Lung (tissue), 12 donors: Measurements from ENCODE around the gene CFH. TPM values are rescaled to one million over a fixed set of nuclear protein-coding genes. Genes with fewer than 3 reads are reported as not detected.
"Not testable (repeated sequence)": the region's sequence is repeated elsewhere in the genome, so short reads cannot be mapped to it uniquely, and the experiment has no call there.

Experiments
- ATAC-seq: fragments of 200-7000 bp; cut with Tn5 transposase; one replicate; pipeline ENCODE4 v1.9.1; 2020; ENCODE audit warnings: moderate number of reproducible peaks; ENCODE audit not compliant: insufficient read depth, low FRiP score
- DNase-seq, 3 donors: peaks; one replicate each; pipeline ENCODE4 v3.0.0-alpha.2; 2013 to 2017
- H3K27ac ChIP-seq, 2 donors: one replicate each; pipeline ENCODE4 v1.5.1; 2013; ENCODE audit warnings: mild to moderate bottlenecking in 2 of 2, moderate library complexity in 2 of 2, control low read depth in 1 of 2, inconsistent platforms in 1 of 2, low read depth in 1 of 2, low read length in 1 of 2
- H3K27me3 ChIP-seq, 3 donors: one replicate each; pipeline ENCODE4 v1.5.1; 2013; ENCODE audit warnings: low read length in 2 of 3; ENCODE audit not compliant: control insufficient read depth in 3 of 3, insufficient read depth in 3 of 3
- H3K36me3 ChIP-seq, 4 donors: one replicate each; pipeline ENCODE4 v1.5.1; 2013; ENCODE audit warnings: low read length in 4 of 4, mild to moderate bottlenecking in 1 of 4, moderate library complexity in 1 of 4; ENCODE audit not compliant: control insufficient read depth in 4 of 4, insufficient read depth in 4 of 4
- H3K4me1 ChIP-seq, 5 donors: one replicate each; pipeline ENCODE4 v1.5.1; 2013; ENCODE audit warnings: low read length in 5 of 5, mild to moderate bottlenecking in 2 of 5, moderate library complexity in 1 of 5; ENCODE audit not compliant: control insufficient read depth in 5 of 5, insufficient read depth in 5 of 5
- H3K4me3 ChIP-seq: one replicate; pipeline ENCODE4 v1.5.1; 2013; ENCODE audit warnings: mild to moderate bottlenecking, control low read depth, moderate library complexity
- H3K9ac ChIP-seq, 2 donors: one replicate each; pipeline ENCODE4 v1.5.1; 2013; ENCODE audit warnings: low read length in 2 of 2, control low read depth in 1 of 2; ENCODE audit not compliant: insufficient read depth in 1 of 2
- H3K9me3 ChIP-seq, 4 donors: one replicate each; pipeline ENCODE4 v1.5.1; 2013; ENCODE audit warnings: low read length in 3 of 4, mild to moderate bottlenecking in 1 of 4, moderate library complexity in 1 of 4; ENCODE audit not compliant: control insufficient read depth in 4 of 4, insufficient read depth in 3 of 4
- WGBS, 2 donors: extraction: QIAGEN DNeasy Blood & Tissue Kit; methylation state at CpG; one replicate each; pipeline ENCODE4 v1.1.7; 2013; 5-methylcytosine and 5-hydroxymethylcytosine counted together
- polyA plus RNA-seq, 2 donors: library from polyadenylated mRNA; stranded (reverse); fragments of 200-250 nt; gene quantifications; one replicate each; pipeline ENCODE4 v1.2.1, GENCODE V29; 2013
- total RNA-seq, 2 donors: library from RNA; depleted of rRNA in 1 of 2; stranded (reverse); fragments of >200 nt in 1 of 2; gene quantifications; one replicate each; pipeline ENCODE4 v1.2.1, GENCODE V29; 2014 to 2021
- TF ChIP-seq, protein P1 (sequence below): IDR thresholded peaks from 2 replicates; pipeline ENCODE4 v1.5.1; 2012; ENCODE audit warnings: mild to moderate bottlenecking; ENCODE audit errors: control extremely low read depth, extremely low read depth
- donor health status: control.
- donor health status: control.
- donor health status: Bipolar disorder and iron deficiency.
- donor health status: healthy.
- donor health status: DM: yes; HTN: yes; CAD: no.

Gene CFH
- total and polyA plus RNA-seq, 4 donors, result 26.8 to 185 (median 62.7) TPM

DNA sequence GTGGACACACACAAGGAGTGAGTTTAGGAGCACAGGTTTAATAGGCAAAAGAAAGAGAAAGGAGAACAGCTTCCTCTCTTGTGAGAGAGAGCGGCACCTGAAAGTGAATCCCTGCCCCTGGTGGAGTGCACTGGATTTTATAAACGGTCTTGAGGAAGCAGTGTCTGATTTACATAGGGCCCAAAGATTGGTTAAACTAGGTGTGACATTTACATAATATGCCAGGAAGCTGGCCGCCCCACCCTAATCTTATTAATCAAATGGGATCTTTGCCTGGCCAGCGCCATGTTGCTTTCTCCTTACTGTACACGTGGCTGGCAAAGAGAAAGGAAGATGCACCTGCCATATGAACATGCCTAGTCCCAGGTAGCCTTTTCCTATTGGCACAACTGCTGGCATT is 38.7 kb downstream of the CFH start:
- TF ChIP-seq, protein P1, sequence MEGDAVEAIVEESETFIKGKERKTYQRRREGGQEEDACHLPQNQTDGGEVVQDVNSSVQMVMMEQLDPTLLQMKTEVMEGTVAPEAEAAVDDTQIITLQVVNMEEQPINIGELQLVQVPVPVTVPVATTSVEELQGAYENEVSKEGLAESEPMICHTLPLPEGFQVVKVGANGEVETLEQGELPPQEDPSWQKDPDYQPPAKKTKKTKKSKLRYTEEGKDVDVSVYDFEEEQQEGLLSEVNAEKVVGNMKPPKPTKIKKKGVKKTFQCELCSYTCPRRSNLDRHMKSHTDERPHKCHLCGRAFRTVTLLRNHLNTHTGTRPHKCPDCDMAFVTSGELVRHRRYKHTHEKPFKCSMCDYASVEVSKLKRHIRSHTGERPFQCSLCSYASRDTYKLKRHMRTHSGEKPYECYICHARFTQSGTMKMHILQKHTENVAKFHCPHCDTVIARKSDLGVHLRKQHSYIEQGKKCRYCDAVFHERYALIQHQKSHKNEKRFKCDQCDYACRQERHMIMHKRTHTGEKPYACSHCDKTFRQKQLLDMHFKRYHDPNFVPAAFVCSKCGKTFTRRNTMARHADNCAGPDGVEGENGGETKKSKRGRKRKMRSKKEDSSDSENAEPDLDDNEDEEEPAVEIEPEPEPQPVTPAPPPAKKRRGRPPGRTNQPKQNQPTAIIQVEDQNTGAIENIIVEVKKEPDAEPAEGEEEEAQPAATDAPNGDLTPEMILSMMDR, result no peak
- Histone ChIP-seq H3K36me3 (peaks cover 0 to 5% (median 1%) of the 10 kb centered on the region in 4 donors), H3K9me3 (no peaks in the 10 kb centered on the region), H3K27me3 (no peaks in the 10 kb centered on the region), H3K27ac (no peak overlapping the region), H3K4me3 (no peak overlapping the region), H3K9ac (no peak overlapping the region), H3K4me1 (no peaks in the 10 kb centered on the region)
- ATAC-seq (no peak), DNase-seq (no peak)
- WGBS, 2 donors, result 78 to 85% methylated on average over 5 of the region's 5 CpGs

DNA sequence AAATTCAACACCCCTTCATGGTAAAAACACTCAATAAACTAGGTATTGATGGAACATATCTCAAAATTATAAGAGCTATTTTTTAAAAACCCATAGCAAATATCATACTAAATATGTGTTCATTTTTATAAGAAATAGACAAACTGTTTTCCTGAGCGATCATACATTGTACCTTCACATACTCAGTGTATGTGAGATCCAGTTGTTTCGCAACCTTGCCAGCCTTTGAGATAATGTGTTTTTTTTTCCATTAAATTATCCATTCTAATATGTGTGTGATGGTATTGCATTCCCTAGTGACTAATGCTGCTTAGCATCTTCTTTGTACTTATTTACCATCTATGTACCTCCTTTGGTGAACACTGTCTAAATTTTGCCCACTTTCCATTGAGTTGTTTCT is 47.1 kb downstream of the CFH start:
- no peak for ATAC-seq
- 96 to 98% methylated on average over 2 of the region's 2 CpGs for WGBS, 2 donors
- no peak overlapping the region for H3K27ac ChIP-seq

DNA sequence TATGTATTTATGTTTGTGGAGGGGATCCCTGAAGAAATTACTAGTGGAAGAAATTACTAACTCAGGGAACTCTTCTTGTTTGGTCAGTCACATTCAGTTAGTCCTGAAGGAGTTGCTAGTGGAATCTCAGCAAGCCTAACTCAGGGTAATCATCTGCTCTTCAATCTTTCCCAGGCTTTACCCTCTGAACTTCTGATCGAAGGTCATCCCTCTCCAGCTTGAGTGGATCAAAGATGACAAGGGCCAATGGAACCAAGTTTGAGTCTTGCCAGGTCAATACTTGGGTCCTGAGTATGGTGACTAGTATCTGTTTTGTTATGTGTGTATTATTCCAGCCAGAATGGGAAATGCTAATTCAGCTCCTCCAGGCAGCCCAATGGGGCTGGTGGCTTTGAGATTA is 49.3 kb downstream of the CFH start:
- TF ChIP-seq, protein P1, result no peak
- Histone ChIP-seq H3K27ac (no peak overlapping the region), H3K9me3 (no peaks in the 10 kb centered on the region), H3K36me3 (peaks cover 0 to 2% (median 0%) of the 10 kb centered on the region in 4 donors), H3K9ac (no peak overlapping the region), H3K4me3 (no peak overlapping the region), H3K4me1 (no peaks in the 10 kb centered on the region), H3K27me3 (no peaks in the 10 kb centered on the region)
- 79 to 83% methylated on average over 1 of the region's 1 CpG for WGBS, 2 donors
- DNase-seq, result no peak
- no peak for ATAC-seq

More for the DNA sequence above, 47.1 kb downstream of the CFH start:
- peaks cover 0 to 2% (median under 1%) of the 10 kb centered on the region in 4 donors for H3K36me3 ChIP-seq
- H3K27me3 ChIP-seq, result no peaks in the 10 kb centered on the region
- DNase-seq, result no peak
- H3K4me3 ChIP-seq, result no peak overlapping the region
- no peaks in the 10 kb centered on the region for H3K4me1 ChIP-seq
- TF ChIP-seq, protein P1, result no peak
- no peak overlapping the region for H3K9ac ChIP-seq
- H3K9me3 ChIP-seq, result no peaks in the 10 kb centered on the region

DNA sequence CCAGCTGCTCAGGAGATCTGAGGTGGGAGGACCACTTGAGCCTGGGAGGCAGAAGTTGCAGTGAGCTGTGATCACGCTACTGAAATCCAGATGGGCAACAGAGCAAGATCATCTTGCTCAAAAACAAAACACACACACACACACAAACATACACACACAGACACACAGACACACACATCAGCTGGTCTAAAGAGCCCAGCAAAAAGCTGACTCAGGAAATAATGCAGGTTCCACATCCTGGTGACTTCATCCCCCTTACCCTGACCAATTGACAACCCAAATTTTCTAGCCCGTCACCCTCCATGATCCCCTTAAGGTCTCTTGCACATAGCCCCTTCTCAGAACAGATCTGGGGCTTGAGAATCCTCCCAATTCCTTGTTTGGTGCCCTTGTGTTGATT is 58.0 kb downstream of the CFH start:
- ATAC-seq, H3K4me1 ChIP-seq, H3K4me3 ChIP-seq, DNase-seq, H3K36me3 ChIP-seq, H3K27me3 ChIP-seq, H3K9ac ChIP-seq, H3K9me3 ChIP-seq, H3K27ac ChIP-seq: not testable (repeated sequence)
- 87 to 88% methylated on average over 2 of the region's 2 CpGs for WGBS, 2 donors
